Activated gamma-delta T cell (primary cell): ENCODE results near the gene ANAPC7.
"Not testable (repeated sequence)": the region's sequence is repeated elsewhere in the genome, so short reads cannot be mapped to it uniquely, and the experiment has no call there.

Source experiments
- DNase-seq: peaks from one replicate; lab custom pipeline; 2025; lab: John Stamatoyannopoulos, UW

Gene ANAPC7

DNA sequence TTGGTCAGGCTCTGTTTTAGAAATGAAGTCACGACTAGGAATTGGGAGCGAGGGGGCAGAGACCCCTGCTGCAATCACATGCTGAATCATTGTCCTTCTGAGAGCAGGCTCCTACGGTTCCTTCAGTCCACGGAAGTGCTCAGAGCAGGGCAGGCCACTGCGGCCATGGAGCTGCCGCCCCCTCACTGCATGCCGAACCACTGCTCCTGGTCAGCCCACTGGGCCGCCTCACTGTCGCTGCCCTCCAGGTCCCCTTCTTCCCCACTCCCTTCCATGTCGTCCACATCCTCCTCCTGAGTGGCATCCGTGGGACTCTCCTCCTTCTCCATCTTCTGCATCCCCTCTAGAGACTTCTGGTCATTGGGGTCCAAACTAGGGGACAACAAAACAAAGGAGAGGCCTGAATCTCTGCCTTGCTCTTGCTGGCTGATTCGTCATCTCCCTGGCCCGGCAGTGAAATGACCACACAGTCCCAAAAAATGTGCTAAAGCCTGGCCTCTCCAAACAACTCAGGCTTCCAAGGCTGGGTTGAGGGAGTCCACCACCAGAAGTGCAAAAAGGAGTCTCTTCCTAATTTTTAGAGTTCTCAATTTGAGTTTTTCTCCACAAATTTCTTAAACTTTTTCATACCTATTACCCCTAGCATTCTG lies 29.4 kb downstream of the ANAPC7 start:
- no peak for DNase-seq

DNA sequence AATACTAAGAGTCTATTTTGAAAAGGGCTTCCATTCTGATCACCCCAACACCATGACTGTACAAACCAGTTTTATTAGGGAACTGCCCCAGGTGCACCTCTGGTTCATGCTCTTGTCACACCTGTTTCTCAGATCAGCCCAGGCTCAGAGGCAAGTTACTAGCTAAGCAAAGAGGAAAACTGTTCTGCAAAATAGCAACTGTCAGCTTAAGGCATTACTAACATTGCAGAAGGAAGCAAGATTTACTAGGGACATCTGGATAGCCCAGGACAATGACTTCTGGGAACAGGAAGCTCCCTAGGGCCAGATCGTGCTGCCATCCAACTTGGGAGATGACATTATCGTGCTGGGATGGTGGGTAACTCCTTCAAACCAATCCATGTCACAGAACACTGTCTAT lies 30.1 kb downstream of the ANAPC7 start:
- DNase-seq: no peak

DNA sequence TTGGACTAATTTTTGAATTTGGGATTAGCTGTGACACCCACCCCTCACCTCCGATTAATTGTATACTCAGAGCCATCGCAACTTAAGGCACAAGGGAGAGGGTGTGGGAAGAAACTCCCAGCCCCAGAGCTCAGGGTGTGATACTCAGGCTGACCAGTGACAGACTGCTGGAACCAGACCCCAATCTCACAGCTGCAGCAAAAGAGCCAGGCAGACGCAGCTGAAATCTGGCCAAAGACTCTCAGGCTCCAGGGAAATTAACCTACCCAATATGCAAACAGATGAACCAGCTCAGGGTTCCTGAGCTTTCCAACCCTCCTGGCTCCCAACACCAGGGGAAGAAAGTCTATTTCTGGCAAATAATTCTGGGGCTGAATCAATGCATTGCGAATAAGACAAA lies 30.5 kb downstream of the ANAPC7 start:
- no peak for DNase-seq

DNA sequence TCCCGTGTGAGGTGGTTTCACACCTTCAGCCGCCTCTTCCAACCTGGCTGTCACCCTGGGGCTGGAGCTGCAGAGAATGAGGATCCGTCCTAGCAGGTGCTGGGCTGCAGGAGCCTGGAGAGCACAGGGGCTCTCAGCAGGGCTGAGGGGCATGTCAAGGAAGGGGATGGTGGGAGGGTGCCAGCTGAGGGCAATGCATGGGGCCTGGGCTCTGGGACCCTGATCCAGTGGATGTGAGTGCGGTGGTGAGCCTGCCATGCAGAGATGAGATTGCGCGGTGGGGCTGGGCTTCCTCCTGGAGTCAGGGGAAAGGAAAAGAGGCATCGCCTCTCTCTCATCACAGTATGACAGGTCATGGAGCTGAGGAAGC lies 31.5 kb downstream of the ANAPC7 start:
- no peak for DNase-seq

DNA sequence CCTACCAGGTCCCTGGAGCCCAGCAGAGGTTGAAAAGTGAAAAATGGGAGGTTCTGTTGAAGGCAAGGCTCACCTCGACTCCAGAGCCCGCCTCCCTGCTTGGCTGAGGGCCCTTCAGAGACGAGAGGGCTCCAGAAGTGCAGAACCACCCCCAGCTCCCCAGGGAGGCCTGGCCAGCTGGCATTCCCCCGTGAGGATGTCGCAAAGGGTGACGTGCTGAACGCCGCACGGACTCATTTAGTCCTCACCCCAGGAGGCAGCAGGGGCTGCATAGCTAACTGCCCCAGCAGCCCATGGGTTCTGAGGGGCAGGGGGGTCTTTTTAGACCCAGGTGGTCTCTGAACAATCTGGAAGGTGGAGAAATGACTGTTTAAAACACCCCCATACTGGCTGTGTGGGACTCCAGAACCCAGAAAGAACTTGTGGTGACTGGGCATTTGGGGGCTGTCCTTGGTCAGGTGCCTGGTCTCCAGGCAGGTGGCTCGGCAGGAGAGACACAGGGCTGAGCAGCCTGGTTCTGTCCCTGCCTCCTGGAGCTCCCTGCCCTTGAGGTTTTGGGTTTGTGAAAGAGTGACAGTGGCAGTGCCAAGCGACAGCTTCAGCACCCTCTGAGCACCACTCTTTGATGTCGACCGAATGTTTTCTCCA lies 32.0 kb downstream of the ANAPC7 start:
- DNase-seq: no peak

DNA sequence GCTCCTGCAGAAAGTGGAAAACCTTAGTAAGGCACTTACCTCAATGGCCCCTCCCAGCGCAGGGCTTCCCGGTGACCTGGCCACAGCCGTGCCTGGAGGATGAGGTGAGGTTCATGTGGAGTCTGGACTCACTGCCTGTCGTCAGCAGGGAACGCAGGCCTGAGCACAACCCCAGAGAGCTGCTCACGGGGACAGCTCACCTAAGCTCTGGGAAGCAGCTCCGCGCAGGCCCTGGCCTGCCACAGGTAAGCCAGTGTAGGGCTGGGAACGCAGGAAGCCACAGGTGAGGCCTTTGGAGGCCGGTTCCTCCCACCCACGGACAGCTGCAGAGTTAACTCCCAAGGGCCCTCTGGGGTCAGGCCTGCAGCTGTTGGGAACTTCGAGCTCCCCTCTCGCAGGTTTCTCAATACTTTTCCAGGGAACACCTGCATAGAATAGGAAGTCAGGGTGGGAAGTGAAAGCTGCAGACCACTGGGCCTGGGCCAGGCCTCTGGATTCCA lies 32.7 kb downstream of the ANAPC7 start:
- no peak for DNase-seq

DNA sequence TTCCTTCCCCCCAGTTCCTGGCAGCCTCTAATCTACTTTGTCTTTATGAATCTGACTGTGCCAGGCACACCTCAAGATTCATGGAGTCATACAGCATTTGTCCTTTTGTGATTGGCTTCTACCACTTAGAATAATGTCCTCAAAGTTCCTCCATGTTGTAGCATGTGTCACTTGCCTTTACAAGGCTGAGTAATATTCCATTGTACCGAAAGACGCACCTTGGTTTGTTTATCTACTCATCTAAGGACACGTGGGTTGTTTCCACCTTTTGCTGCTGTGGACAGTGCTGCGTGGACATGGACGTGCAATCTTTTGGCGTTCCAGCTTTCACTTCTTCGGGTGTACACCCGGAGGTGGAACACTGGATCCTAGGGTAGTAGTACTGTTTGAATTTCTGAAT lies 33.5 kb downstream of the ANAPC7 start:
- DNase-seq: no peak

DNA sequence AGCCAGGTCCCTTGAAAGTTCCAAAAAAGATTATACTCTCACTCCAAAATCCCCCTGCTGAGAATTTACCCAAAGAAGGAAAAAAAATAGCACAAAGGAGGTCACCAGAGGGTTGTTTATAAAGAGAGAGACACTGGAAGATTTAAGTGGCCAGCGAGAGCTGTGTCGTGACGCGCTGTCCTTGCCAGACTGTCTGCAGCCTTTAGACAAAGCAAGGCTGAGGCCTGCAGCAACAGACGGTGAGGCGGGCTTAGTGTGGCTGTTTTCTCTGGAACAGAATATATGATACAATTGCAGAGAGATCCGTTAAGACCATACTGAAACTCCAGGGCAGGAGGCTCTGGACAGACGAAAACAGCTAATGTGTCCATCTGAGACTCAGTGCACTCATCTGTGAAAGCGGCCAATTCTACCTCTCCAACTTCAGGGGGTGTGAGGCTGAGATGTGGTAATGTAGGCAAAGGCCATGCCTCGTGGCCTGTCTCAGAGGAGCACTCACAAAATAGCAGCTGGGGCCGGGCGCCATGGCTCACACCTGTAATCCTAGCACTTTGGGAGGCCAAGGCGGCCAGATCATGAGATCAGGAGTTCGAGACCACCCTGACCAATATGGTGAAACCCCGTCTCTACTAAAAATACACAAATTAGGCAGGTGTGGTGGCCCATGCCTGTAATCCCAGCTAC lies 36.2 kb downstream of the ANAPC7 start:
- DNase-seq: no peak

DNA sequence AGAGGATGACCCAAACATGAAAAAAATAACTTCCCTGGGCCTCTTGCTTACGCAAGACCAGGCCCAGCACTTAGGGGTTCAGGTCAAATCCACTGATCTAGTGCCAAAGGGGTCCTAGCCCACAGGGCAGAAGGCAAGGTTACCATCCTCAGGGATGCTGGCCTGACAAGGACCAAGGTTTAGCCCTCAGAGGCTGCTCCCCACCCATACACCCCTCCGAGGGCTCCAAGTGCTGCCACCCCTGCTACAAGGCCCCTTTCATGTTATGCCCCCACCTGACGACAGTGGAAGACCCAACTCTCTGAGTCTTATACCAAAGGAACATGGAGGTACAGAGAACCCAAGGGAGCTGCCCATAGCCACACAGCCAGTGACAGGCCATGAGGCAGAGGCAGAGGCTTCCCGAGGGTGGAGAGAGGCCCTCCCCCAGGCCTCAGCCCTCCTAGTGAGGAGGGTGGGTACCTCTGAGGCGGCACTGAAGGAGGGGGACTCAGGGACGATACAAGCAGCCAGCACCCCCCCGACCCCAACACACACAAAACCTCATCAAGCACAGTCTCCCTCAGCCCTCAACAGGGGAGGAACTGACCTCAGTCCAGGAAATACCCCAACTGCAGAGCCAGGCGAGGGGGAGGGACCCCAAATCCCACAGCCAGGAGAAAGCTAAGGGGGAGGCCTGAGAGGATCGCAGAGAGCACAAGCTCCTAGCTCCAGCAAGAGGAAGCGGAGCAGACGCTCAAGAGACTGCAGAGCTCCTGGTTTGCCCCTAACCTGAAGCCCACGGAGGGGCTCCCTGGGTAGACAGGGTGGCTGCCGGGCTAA lies 37.0 kb downstream of the ANAPC7 start:
- no peak for DNase-seq

DNA sequence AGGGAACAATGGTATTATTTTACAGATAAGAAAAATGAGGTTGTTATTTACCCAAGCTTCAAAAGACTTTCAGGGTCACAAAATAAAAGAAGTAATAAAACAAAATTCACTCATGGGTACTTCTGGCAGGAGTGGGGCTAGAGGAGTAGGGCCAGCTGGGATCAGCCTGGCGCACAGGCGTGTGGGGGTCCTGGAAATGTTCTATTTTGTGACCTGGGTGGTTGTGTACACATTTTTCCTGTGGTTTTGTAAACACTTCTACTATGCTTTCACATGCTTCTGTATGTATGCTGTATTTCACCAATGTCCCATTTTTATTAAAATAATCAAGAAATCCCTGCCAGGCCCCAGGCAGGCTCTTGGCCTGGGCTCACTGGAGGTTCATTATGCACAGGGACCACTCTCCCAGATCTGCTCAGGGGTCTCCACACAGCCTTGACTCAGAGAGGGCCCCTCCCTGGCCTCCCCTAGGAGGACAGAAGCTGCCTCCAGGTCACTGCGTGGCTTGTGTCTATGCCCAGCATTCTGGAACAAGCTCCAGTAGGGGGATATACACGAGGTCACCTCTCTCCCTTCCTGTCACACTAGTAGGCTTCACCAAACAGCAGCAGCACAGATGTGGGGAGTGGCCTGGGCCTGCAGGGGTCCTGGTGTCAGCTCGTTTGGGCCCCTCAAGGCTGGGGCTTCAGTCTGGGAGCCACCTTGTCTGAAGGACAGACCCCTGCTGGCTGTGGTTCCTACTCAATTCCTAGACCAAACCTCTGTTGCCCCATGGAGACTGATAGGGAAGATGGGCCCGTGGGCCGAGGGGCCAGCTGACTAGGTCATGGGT lies 37.8 kb downstream of the ANAPC7 start:
- DNase-seq: no peak

DNA sequence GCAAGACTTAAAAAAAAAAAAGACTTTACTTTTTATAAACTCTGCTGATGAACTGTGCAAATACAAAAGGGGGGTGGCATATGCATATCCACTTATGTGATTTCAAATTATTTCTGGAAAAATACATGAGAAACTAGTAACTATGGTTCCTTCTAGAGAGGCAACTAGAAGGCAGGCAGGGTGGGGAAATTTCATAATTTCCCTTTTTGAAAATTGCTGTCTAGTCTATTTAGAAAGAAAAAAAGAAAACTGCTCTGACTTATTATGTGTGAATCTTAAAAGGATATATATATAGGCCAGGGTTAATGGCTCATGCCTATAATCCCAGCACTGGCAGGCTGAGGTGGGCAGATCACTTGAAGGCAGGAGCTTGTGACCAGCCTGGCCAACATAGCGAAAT lies 42.3 kb downstream of the ANAPC7 start:
- no peak for DNase-seq

DNA sequence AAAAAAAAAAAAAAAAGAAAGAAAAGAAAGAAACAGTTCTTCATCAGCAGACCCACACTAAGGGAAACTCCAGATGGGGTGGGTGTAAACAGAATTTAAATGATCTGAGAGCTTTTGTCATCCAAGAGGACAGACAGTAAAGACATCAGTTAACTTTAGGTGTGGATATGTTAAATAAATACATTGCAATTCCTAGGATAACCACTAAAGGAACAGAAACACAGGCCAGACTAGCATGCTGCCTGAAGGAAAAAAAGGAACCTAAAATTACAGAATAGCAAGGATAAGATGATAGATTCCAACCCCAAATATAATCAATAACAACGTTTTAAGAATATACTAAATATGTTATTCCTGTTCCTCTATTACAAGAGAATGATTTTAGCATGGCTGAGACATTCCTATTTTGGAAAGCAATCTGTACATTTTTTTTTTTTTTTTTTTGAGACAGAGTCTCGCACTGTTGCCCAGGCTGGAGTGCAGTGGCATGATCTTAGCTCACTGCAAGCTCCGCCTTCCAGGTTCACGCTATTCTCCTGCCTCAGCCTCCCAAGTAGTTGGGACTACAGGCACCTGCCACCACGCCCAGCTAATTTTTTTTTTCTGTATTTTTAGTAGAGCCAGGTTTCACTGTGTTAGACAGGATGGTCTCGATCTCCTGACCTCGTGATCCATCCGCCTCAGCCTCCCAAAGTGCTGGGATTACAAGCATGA lies 45.0 kb downstream of the ANAPC7 start:
- DNase-seq: not testable (repeated sequence)

DNA sequence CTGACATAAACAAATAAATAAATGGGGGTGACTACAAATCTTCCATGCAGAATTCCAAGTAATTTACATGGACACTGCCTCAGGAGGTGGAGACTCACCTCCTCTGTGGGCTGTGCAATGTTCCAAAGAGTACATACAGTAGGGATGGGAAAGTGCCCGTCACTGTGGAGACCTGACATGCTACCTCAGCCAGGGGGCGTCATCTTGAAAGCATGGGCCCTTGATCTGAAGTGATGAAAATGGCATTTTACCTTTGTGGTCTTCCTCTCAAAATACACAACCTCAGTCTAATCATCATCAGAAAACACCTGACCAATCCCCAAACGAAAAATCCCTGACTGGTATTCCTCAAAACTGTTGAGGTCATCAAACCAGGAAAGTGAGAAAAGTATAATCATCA lies 48.4 kb downstream of the ANAPC7 start:
- no peak for DNase-seq

DNA sequence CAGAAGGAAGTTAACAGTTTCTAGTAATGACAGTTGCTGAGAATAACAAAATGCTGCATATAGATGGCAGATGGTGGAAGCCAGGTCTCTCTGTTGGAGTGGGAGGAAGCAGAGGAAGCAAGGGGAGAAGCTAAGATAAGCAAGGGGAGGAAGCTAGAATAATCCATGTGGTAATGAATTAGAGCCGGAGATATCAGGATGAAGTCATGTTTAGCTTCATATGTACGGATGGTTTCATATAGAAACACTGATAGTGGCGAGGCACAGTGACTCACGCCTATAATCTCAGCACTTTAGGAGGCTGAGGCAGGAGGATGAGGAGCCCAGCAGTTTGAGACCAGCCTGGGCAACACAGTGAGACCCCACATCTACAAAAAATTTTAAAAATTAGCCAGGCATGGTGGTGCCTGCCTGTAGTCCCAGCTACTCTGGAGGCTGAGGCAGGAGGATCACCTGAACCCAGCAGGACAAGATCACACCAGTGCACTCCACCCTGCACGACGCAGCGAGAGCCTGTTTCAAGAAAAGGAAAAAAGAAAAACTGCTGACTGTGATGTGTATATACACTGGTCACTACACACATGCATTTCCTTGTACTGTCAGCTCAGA lies 49.2 kb downstream of the ANAPC7 start:
- no peak for DNase-seq

DNA sequence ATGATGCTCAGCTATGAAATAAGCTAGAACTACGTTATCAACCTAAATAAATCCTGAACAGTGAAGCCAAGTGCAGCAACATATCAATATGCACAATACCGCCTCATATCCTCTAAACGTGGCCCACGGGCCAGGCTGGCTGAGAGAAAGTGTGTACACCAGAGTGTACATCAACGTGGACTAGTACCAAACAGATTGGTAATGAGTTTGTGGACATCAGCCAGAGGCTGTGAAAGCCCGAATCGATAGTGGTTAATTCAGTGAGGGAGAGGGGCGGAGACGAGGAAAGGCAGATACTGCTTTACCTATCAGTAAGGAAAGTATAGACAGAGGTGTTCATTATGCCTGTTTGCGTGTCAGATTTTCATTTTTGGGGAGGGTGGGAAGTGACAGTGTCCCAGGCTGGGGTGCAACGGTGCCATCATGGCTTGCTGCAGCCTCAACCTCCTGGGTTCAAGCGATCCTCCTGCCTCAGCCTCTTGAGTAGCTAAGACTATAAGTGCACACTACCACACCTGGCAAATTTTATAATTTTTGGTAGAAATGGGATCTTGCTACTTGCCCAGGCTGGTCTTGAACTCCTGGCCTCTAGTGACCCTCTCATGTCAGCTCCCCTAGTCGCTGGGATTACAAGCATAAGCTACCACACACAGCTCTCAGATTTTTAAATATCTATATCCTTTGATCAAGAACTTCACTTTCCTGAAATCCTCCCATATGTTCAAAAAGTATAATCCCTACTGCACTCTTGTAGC lies 50.1 kb downstream of the ANAPC7 start:
- DNase-seq: no peak

DNA sequence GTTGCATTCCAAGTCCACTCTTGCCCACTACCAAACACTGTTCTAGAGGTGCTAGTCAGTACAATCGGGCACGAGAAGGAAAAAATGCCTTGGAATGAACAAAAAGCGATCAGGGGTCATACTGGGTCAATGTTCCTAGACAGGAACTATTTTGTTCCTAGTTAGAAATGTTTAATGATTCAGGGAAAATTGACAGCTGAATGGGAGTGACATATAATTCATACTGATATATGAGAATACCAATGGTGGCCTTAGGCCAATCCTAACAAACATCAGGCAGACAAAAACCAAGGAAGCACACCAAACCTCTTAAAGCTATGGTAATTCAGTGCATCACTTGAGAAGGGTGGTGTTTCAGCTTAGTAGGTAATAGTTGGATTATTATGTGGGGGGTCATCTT lies 51.1 kb downstream of the ANAPC7 start:
- no peak for DNase-seq

DNA sequence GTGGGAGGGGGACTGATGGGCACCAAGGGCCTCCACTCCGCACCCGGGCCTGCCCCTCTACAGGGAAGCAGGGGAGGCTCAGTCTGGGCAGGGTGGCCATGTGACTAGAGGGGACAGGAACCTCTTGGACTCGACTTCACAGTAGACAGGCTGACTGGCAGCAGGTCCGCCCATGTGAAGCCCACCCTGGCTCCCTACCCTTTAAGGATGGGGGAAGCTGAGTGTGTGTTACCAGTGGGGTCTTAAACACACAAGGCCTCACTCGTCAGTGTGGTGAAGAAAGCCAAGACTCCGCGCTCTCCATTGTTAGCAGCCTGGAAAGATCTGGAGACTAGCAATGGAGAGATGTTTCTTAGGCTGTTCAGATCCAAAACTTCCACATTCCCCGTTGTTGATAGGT lies 52.4 kb downstream of the ANAPC7 start:
- DNase-seq: no peak

DNA sequence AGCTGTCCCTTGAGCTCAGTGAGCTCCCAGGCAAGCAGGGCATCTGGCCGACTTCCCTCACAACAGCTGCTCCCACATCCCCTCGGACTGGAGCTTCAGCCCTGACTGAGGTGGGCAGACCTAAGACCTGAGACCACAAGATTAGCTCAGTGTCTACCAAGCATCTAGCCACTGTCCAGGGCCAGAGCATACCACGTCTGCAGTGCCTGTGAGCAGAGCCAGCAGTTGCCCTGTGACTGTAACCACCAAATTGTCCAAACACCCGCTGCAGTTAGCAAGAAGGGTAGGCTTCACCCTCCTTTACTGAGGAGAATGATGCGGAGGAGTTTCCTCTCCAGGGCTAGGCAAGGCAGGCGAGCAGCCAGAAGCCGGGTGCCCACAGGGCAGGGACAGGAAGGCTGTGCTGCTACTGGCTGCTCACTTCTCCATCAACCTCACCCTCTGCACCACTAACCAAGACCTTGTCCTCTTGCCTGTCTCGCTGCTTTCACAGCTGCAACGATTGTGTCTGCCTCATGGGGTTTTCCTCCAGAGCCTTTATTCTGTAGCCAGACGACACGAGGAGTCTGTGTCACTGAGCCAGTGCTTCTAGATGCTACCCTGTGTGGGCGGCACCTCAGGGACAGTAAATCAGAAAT lies 53.9 kb downstream of the ANAPC7 start:
- DNase-seq: no peak

DNA sequence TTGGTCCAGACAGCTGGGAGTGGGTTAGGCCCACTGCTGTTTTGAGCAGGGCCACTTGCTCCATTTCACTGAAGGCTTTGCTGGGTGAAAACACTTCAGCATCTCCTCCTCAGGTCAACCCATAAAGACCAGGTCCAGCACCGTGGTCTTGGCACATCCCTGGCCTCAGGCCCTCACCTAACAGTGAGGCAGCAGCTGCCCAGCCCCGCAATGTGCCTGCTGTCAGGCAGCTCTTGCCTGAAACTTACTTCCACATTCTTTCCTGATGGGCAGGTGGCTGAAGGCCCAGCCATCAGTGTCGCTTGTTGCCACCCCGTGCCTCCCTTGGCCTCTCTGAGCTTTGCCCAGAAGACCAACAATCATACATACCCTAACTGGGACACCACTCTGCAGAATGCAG lies 54.4 kb downstream of the ANAPC7 start:
- no peak for DNase-seq
